Measurements from ENCODE around the gene EGFL8. TPM values are rescaled to one million over a fixed set of nuclear protein-coding genes. Genes with fewer than 3 reads are reported as not detected.
"Not testable (repeated sequence)": the region's sequence is repeated elsewhere in the genome, so short reads cannot be mapped to it uniquely, and the experiment has no call there.

The EGFL8 gene
- total and polyA plus RNA-seq, 12 donors, result 6.7 to 32.8 (median 8.4) TPM

GRCh38 chr6:32137454-32137853 lies 26.9 kb upstream of the EGFL8 start:
- intact Hi-C loops (cut with DNase I), result no loop called here
- no peak for DNase-seq
- H3K36me3 ChIP-seq, result no peaks in the 10 kb centered on the region
- no peak overlapping the region for H3K27ac ChIP-seq
- no peaks in the 10 kb centered on the region for H3K9me3 ChIP-seq
- no peaks in the 10 kb centered on the region for H3K4me1 ChIP-seq
- H3K27me3 ChIP-seq, result peaks cover 0 to 7% (median 0%) of the 10 kb centered on the region in 7 donors
- no peak overlapping the region for H3K4me3 ChIP-seq
- ATAC-seq, result no peak
- TF ChIP-seq CTCF (IDR thresholded peaks at IDR 0.05), result no peak

GRCh38 chr6:32139590-32139989 lies 24.8 kb upstream of the EGFL8 start:
- ATAC-seq, result no peak
- no peak for DNase-seq
- no peak for TF ChIP-seq CTCF (IDR thresholded peaks at IDR 0.05)
- H3K27me3 ChIP-seq, result no peaks in the 10 kb centered on the region
- no peaks in the 10 kb centered on the region for H3K4me1 ChIP-seq
- no peaks in the 10 kb centered on the region for H3K9me3 ChIP-seq
- 55 to 67% methylated on average over 5 of the region's 5 CpGs for WGBS, 2 donors
- H3K4me3 ChIP-seq, result no peak overlapping the region
- H3K27ac ChIP-seq, result no peak overlapping the region
- intact Hi-C loops (cut with DNase I), result no loop called here
- no peaks in the 10 kb centered on the region for H3K36me3 ChIP-seq

GRCh38 chr6:32140420-32141046 lies 23.9 kb upstream of the EGFL8 start:
- 47% methylated on average over 5 of the region's 5 CpGs for WGBS, 2 donors
- no peak for DNase-seq
- no peak for TF ChIP-seq CTCF (IDR thresholded peaks at IDR 0.05)
- H3K27ac ChIP-seq, result no peak overlapping the region
- H3K9me3 ChIP-seq, result no peaks in the 10 kb centered on the region
- no peaks in the 10 kb centered on the region for H3K36me3 ChIP-seq
- no peak for ATAC-seq
- no peaks in the 10 kb centered on the region for H3K27me3 ChIP-seq
- intact Hi-C loops (cut with DNase I), result no loop called here
- H3K4me1 ChIP-seq, result no peaks in the 10 kb centered on the region
- H3K4me3 ChIP-seq, result no peak overlapping the region

- H3K9me3 ChIP-seq; H3K27ac ChIP-seq; H3K4me3 ChIP-seq; DNase-seq; ATAC-seq; intact Hi-C loops (cut with DNase I); H3K36me3 ChIP-seq: not testable (repeated sequence)
- peaks cover 0 to 28% (median 5%) of the 10 kb centered on the region in 7 donors for H3K27me3 ChIP-seq
- H3K4me1 ChIP-seq, result peaks cover 0 to 11% (median 0%) of the 10 kb centered on the region in 9 donors
- WGBS, 2 donors, result 82 to 83% methylated on average over 7 of the region's 7 CpGs
Measured at GRCh38 chr6:32144238-32144637, 20.2 kb upstream of the EGFL8 start.

- WGBS, 2 donors, result 64 to 77% methylated on average over 1 of the region's 1 CpG
- no peak for ATAC-seq
- H3K9me3 ChIP-seq, result no peaks in the 10 kb centered on the region
- no peak for DNase-seq
- H3K36me3 ChIP-seq, result peaks cover 0 to 9% (median 0%) of the 10 kb centered on the region in 9 donors
- no peak overlapping the region for H3K4me3 ChIP-seq
- intact Hi-C loops (cut with DNase I), result no loop called here
- H3K27ac ChIP-seq, result no peak overlapping the region
- no peak for TF ChIP-seq CTCF (IDR thresholded peaks at IDR 0.05)
- peaks cover 0 to 48% (median 8%) of the 10 kb centered on the region in 7 donors for H3K27me3 ChIP-seq
- H3K4me1 ChIP-seq, result peaks cover 0 to 14% (median 0%) of the 10 kb centered on the region in 9 donors
Measured at GRCh38 chr6:32146287-32146686, 18.1 kb upstream of the EGFL8 start.

Data from heart right ventricle (tissue), 16 donors.